Measurements from ENCODE around the gene ATG3. TPM values are rescaled to one million over a fixed set of nuclear protein-coding genes. Genes with fewer than 3 reads are reported as not detected.

The ATG3 gene
- total RNA-seq, 1 experiment from 2014 or later: 117 TPM

GRCh38 chr3:112582244-112582874 is 20.6 kb upstream of the ATG3 start:
- H2AFZ ChIP-seq (ENCODE audit: low read length): no peak overlapping the region

GRCh38 chr3:112579697-112580096 is 17.9 kb upstream of the ATG3 start:
- no peaks in the 10 kb centered on the region for H3K79me2 ChIP-seq (ENCODE audit: low read length)

More at GRCh38 chr3:112582244-112582874, 20.6 kb upstream of the ATG3 start:
- Histone ChIP-seq H3K36me3 (ENCODE audit: low read depth, low read length) (no peaks in the 10 kb centered on the region), H3K27ac (ENCODE audit: low read length) (no peak overlapping the region), H3K4me1 (ENCODE audit: insufficient read depth, low read length) (peaks cover 3% of the 10 kb centered on the region; the same call in 1 of the 2 replicates), H3K9ac (ENCODE audit: low read length) (no peak overlapping the region), H3K9me2 (replicated peaks; ENCODE audit: low read length) (no peaks in the 10 kb centered on the region), H3K27me3 (ENCODE audit: low read length) (no peaks in the 10 kb centered on the region), H3F3A (ENCODE audit: low read length, unreplicated experiment) (no peaks in the 10 kb centered on the region), H4K20me1 (ENCODE audit: low read length) (no peaks in the 10 kb centered on the region), H3K4me3 (ENCODE audit: low read length) (no peak overlapping the region), H3K9me3 (ENCODE audit: low read length) (no peaks in the 10 kb centered on the region), H3K4me2 (ENCODE audit: low read length) (no peak overlapping the region), H3K79me2 (ENCODE audit: low read length) (no peaks in the 10 kb centered on the region)
- TF ChIP-seq EZH2 (IDR thresholded peaks at IDR 0.05; ENCODE audit: low read length, unreplicated experiment): no peak
- TF ChIP-seq CTCF (conservative IDR thresholded peaks at IDR 0.05; ENCODE audit: low read depth, low read length): peak; percentile 91
- TF ChIP-seq EZH2phosphoT487 (IDR thresholded peaks at IDR 0.05; ENCODE audit: borderline replicate concordance, low read length): no peak
- BruUV-seq (replicated peaks): no TSS peak
- ATAC-seq: peak; percentile 77
- intact Hi-C loops (cut with micrococcal nuclease): loop anchor here (1.0 kb wide), 6 partner anchors 47 to 397 kb away; no protein-coding TSS in a partner anchor
- DNase-seq: peak; percentile 73
- CTCF ChIA-PET: interaction anchor here (1.7 kb wide), 1 partner anchor 61 kb away, joined by 9 read pairs; no protein-coding TSS in a partner anchor
- POLR2A ChIA-PET (ENCODE audit: unreplicated experiment): no interaction called here

More at GRCh38 chr3:112579697-112580096, 17.9 kb upstream of the ATG3 start:
- no peak overlapping the region for H3K4me3 ChIP-seq (ENCODE audit: low read length)
- H3K27ac ChIP-seq (ENCODE audit: low read length): no peak overlapping the region
- H3K9me3 ChIP-seq (ENCODE audit: low read length): no peaks in the 10 kb centered on the region
- no peaks in the 10 kb centered on the region for H3K9me2 ChIP-seq (replicated peaks; ENCODE audit: low read length)
- ChIA-PET POLR2A (ENCODE audit: unreplicated experiment) (interaction anchor here (0.6 kb wide), 1 partner anchor 11 kb away, joined by 5 read pairs; no protein-coding TSS in a partner anchor), CTCF (no interaction called here)
- H3F3A ChIP-seq (ENCODE audit: low read length, unreplicated experiment): no peaks in the 10 kb centered on the region
- H3K36me3 ChIP-seq (ENCODE audit: low read depth, low read length): no peaks in the 10 kb centered on the region
- peaks cover 3% of the 10 kb centered on the region; the same call in 1 of the 2 replicates for H3K4me1 ChIP-seq (ENCODE audit: insufficient read depth, low read length)
- BruUV-seq (replicated peaks): no TSS peak
- intact Hi-C loops (cut with micrococcal nuclease): no loop called here
- no peak for ATAC-seq
- no peak for TF ChIP-seq EZH2 (IDR thresholded peaks at IDR 0.05; ENCODE audit: low read length, unreplicated experiment)
- no peak for TF ChIP-seq EZH2phosphoT487 (IDR thresholded peaks at IDR 0.05; ENCODE audit: borderline replicate concordance, low read length)
- TF ChIP-seq CTCF (conservative IDR thresholded peaks at IDR 0.05; ENCODE audit: low read depth, low read length): no peak
- no peak overlapping the region for H3K4me2 ChIP-seq (ENCODE audit: low read length)
- no peak for DNase-seq
- H3K27me3 ChIP-seq (ENCODE audit: low read length): no peaks in the 10 kb centered on the region
- no peak overlapping the region for H2AFZ ChIP-seq (ENCODE audit: low read length)
- no peaks in the 10 kb centered on the region for H4K20me1 ChIP-seq (ENCODE audit: low read length)
- H3K9ac ChIP-seq (ENCODE audit: low read length): no peak overlapping the region

Measured in PC-3 (cell line).